ENCODE measurements around the gene FMO5.
"Not testable (repeated sequence)": the region's sequence is repeated elsewhere in the genome, so short reads cannot be mapped to it uniquely, and the experiment has no call there.

- not testable (repeated sequence) for TF ChIP-seq CTCF, EZH2 (IDR thresholded peaks at IDR 0.05)
Observed at GRCh38 chr1:147231032-147231431, 5.9 kb upstream of the FMO5 start.

All from neural progenitor cell (in vitro differentiated cells).